ENCODE data around the gene TCF7L1.
A peak's percentile ranks its signal among the peaks of the same experiment; 100 is the strongest.
"Not testable (repeated sequence)": the region's sequence is repeated elsewhere in the genome, so short reads cannot be mapped to it uniquely, and the experiment has no call there.

TCF7L1 gene

DNA sequence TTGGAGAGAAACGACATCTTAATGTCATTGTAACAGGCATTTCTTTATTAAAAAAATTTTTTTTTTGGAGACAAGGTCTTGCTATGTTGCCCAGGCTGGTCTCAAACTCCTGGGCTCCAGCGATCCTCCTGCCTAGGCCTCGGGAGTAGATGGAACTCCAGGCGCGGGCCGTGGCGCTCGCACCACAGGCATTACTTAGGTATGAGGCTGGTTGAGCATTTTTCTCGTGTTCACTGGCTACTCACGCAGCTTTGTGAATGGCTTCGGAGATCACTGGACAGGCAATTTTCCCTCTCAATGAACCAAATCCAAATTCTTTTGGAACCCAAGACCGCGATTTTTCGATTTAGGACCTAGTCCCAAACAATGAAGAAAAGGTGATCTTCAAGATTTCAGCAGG lies 795 bp upstream of the TCF7L1 start:
- DNase-seq, result no peak

DNA sequence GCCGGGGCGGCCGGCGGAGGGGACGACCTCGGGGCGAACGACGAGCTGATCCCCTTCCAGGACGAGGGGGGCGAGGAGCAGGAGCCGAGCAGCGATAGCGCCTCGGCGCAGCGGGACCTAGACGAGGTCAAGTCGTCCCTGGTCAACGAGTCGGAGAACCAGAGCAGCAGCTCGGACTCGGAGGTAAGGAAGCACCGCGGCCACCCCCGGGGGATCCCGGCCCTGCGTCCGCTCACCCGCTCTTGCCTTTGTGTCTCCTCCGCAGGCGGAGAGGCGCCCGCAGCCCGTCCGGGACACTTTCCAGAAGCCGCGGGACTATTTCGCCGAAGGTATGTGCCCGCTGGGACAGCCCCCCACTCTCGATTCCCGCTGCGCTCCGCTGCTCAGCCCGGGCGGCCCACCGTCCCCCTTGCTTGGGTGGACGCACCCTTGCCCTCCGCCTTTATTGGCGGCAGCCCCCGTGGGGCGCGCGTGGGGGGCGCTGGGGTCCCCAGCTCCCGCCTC lies 611 bp downstream of the TCF7L1 start:
- peak; percentile 81 for DNase-seq

- peak; percentile 84 for DNase-seq
Measured at GRCh38 chr2:85134255-85134895, 1.2 kb downstream of the TCF7L1 start.

GRCh38 chr2:85134896-85135659 lies 1.9 kb downstream of the TCF7L1 start:
- no peak for DNase-seq

DNA sequence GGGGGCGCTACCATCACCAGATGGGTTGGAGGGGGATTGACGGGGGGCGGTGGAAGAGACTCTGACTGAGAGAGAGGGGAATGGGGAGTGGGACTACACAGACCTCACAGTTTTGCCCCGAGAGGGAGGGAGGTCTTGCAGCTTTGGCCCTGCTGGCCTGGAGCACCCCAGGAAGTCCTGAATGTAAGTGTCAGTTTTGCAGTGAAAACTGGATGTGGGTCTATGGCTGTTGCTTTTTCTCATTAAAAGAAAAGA lies 2.4 kb downstream of the TCF7L1 start:
- DNase-seq, result no peak

- DNase-seq, result no peak
Measured at GRCh38 chr2:85137156-85137555, 4.0 kb downstream of the TCF7L1 start.

GRCh38 chr2:85143463-85144082 lies 10.4 kb downstream of the TCF7L1 start:
- peak; percentile 36 for DNase-seq

DNA sequence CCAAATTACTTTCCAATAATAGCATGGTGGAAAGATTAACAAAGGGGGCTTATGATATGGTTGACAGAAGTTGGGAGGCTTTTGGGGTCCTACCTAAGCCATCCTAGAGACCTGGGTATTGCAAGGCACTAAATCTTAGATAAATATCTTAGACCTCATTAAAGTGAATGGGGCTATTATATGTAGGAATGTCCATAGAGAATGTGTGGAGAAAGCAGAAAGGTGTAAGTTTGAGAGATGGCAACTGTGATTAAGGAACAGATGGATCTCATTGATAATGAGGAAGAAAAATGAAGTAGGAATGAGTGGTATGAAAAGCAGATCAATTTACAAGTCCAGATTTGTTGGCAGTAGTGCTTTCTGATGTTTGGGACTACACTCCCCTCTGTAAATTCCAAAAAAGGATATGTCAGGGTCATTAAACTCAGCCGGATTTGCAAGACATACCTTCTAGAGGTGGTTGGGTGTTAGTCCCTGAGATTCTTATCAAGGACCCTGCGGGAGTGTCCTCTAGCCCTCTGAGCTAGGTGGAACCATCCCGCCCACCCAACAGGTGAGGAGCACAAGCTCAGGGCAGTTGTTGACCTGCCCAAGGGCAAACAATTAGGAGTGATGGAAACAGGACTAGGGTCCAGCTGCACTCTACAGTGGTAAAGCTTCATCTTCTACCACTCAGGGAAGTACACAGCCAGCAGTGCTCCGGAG lies 12.1 kb downstream of the TCF7L1 start:
- peak; percentile 77 for DNase-seq

DNA sequence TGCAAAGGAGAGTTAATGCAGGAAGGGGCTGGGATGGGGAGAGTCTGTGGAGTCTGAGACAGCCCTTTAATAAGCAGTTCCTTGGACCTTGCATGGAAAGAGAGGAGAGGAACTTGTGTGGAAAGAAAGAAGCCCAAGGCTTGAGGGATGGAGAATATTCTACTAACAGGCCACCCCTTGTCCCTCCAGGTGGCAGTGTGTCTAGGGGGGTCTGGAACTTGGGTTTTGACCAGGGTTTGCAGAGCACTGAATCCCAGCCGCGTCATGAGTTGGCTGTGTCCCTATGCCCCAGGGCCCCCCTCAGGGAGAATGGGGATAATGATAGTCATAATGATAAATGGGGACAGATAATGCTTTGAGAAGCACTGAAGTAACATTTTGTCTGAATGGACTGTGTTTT lies 15.0 kb downstream of the TCF7L1 start:
- DNase-seq, result no peak

GRCh38 chr2:85151026-85151425 lies 17.8 kb downstream of the TCF7L1 start:
- DNase-seq, result no peak

DNA sequence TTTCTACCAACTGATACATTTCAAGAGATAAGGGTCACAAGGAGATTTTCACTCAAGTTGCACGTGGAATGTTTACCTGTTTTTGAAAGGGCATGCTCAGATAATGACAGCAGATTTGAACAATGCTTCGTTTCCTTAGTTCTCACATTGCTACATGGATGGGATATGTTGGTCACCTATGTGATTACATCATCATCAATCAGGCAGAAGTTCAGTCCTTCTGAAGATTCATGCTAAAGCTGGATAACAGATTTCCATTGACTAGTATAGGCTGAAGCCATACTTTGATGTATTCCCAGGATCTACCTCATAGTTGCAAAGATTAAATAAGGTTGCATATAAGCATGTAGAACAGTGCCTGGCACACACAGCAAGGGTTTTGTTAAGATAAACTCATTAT lies 19.7 kb downstream of the TCF7L1 start:
- DNase-seq, result no peak

DNA sequence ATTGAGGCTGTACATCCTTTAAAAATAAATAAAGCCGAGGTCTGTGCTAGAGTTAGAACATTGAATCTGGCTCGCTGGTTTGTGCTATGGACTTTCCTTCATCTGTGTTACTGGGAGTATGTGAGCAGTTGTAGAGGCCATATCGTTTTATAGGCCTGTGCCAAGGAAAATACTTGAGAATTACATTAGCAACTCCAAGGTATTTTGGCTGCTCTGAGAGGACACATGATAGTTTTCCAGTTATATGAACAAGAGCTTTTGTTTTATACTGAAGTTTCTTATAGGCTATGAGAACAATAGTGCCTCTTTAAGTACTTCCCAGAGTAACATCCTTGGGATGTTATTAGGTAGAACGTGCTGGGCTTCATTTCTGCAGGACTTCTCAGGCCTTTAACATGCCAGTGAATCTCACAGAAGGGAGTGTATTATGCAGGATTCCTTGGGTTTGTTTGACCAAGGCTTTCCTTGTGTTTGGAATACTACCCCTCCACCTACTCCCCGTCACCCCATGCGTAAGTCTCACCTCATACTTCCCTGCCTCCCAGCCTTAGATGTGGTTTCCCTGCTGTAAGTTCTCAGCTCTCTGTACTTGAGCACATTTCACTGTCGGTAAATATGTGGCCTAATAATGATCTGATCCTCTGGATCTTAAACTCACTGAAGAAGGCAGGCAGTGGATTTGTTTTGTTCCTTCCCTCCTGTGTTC lies 21.0 kb downstream of the TCF7L1 start:
- DNase-seq, result no peak

DNA sequence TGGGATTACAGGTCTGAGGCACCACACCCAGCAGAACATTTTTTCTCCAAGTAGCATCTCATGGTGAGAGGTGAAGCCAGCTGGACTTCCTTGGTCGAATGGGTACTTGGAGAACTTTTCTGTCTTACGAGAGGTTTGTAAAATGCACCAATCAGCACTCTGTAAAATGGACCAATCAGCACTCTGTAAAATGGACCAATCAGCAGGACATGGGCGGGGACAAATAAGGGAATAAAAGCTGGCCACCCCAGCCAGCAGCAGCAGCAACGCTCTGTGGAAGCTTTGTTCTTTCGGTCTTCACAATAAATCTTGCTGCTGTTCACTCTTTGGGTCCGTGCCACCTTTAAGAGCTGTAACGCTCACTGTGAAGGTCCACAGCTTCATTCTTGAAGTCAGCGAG lies 21.9 kb downstream of the TCF7L1 start:
- not testable (repeated sequence) for DNase-seq

DNA sequence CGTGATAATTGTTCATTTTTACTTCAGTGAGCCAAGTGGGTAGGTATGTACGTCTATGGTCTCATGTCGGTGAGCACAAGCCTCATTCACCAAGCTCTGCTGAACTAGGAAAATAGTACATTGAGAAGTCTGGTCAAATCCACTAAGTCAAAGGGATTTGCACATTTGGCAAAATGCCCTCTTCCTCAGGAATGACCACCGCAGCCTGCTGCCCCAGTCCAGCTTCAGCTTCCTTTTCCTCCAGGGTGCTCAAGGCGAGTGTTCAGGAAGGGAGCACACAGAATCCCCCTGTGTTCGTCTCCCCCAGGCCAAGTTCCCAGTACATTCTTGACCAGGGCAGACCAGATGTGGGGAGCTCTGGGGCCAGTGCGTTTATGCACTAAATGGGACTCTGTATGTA lies 23.0 kb downstream of the TCF7L1 start:
- no peak for DNase-seq

DNA sequence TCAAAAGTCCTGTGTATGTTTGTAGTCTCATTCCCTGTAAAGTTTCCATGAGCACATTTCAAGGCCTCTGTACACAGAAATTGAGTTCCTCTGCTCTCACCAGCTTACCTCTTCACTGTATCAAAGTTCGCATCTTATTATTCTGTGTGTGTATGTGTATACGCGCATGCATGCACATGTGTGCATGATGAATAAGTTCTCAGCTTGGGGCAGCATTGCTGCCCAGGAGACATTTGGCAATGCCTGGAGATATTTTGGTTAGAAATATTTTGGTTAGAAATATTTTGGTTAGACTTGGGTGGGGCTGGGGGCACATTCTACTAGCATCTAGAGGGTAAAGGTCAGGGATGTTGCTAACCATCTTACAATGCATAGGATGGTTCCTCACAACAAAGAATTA lies 23.4 kb downstream of the TCF7L1 start:
- DNase-seq, result no peak

- no peak for DNase-seq
Measured at GRCh38 chr2:85157345-85157744, 24.2 kb downstream of the TCF7L1 start.

- no peak for DNase-seq
Measured at GRCh38 chr2:85158559-85159273, 25.5 kb downstream of the TCF7L1 start.

DNA sequence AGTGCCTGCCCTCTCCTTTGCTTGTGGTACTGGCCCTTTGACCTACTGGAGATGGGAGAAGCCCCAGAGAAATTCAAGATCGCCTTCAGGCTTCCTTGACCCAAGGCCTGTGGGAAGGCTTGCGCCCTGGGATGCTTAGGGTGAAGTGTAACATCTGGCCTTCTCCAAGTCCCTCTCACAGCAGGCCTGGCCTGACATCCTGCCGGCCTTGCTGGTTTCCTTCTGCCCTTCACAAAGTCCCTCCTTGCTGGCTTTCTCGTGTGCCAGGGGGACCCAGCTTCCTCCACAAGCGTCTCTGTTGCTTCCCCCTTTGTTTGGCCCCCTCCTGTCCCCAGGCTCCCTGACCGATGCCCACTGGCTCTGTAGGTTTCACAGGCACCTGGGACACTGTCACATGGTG lies 26.4 kb downstream of the TCF7L1 start:
- DNase-seq, result no peak

DNA sequence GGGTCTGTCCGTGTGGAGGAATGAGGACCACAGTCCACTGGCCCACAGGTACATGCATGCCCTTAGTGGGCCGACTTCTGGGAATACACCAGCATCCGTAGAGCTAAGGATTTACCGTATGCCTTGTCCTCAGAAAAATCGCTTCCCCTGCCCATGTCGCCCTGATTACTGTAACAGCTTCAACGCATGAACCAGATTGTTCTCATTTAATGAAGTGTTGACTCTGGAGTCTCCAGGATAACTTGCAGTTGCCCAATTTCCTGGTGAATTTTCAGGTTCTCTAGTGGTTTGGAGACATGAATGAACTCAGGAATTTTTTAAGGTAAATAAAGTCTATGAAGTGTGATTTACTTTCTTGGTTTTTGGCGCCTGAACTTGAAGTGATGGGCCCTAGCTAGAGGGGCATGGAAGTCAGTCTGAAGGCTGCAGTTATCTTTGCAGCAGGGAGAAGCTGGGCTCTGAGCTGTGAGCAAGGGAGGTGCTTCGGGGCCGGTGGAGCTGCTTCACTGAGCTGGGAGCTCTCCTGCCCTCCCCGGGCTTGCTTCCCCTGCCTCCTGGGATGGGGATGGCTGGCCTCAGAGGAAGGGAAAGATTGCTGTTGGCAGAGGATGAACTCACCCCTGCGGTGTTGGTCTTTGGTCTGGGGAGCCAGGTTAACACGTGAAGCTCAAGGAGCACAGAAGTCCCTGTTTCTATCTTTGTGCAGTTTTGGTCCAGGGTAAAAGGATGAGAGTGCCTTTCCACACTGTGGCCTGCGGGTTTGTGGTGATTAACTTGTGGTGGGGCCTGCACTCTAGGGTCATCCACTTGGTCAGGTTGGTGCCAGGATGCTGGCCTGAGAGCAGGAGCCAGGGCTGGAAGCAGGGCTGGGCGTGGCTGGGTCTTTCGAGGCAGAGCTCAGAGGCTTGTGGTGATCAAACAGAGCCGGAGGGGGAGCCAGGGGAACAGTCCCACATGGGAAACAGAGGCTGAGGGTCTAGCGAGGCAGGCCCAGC lies 28.1 kb downstream of the TCF7L1 start:
- DNase-seq, result no peak

DNA sequence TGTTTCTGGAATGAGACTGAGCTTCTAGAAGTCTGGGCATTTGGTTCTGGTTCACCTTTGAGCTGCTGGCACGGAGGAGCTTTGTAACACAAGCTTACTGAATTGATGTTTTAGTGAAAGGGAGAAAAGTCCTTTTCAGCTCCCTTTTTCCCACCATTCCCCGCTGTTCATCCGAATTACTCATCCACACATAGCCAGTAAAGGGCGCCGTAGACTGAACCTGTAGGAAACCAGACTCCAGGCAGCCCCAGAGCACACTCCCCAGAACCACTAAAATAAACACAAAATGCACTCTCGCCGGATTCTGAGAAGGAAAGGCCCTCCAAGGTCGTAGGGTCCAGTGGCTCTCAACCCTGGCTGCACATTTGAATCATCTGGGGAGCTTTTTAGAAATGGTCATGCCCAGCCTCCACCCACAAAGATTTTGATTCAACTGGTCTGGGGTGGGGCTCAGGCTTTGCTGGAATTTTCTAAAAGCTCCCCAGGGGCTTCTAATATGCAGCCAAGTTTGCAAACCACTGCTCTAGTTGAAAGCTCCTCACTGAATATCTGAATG lies 29.6 kb downstream of the TCF7L1 start:
- no peak for DNase-seq

- DNase-seq, result no peak
Measured at GRCh38 chr2:85163675-85164074, 30.5 kb downstream of the TCF7L1 start.
